Fibroblast of skin of abdomen (primary cell): ENCODE results near the gene CTCFL.
"Not testable (repeated sequence)": the region's sequence is repeated elsewhere in the genome, so short reads cannot be mapped to it uniquely, and the experiment has no call there.

Experiments used
- DNase-seq: peaks from one replicate; pipeline ENCODE4 v3.0.0-alpha.2; 2013

CTCFL gene

GRCh38 chr20:57536771-57537724, 12.1 kb upstream of the CTCFL start:
- DNase-seq, result no peak

DNA sequence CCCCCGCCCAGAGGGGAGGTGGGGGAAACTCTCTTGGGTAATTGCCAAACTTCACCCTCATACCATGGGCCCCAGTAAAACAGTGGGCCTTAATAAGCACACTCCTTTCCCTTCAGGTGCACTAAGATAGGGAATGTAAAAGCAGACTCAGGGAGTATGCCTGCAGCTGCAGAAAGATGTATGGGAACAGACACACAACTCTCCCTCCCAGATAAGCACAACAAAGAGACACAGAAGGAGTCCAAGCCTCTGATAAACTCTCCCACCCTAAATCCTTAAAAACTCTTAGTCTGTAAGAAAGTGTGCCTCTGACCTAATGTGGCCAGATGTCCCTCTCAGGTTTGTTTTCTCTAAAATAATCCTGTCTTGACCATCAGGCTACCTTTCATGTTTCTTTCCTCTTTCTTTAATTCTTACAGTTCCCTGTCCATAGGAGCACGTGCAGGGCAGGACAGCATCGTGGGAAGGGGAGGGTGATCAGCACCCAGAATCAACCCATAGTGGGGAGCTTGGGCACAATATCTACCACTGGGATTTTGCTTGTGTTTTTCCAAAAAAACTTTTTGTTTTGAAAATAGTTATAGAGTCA, 11.3 kb upstream of the CTCFL start:
- DNase-seq, result no peak

GRCh38 chr20:57535297-57535696, 10.4 kb upstream of the CTCFL start:
- no peak for DNase-seq

DNA sequence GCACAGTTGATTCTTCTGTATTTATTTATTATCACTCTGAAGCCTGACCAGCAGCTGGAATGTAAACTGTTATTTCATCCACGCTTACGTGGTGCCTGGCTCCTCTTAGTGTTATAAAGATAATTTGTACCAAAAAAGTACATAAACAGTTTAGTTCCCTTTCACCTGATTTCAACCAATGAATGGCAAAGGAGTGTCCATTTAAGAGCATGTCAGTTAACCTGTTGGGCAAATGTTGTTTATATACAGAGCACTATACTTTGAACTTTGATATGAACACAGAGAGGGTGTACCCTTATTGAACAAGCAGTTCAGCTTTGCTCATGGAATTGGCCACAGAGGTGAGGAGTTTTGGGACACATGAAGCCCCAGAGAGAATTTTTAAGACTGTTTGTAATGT, 7.2 kb upstream of the CTCFL start:
- no peak for DNase-seq

- DNase-seq, result no peak
Measured at GRCh38 chr20:57530327-57530981, 5.5 kb upstream of the CTCFL start.

- no peak for DNase-seq
Measured at GRCh38 chr20:57529810-57530209, 4.9 kb upstream of the CTCFL start.

GRCh38 chr20:57529160-57529585, 4.2 kb upstream of the CTCFL start:
- no peak for DNase-seq

- DNase-seq, result no peak
Measured at GRCh38 chr20:57528148-57528547, 3.2 kb upstream of the CTCFL start.

GRCh38 chr20:57527728-57528127, 2.8 kb upstream of the CTCFL start:
- no peak for DNase-seq

GRCh38 chr20:57526885-57527460, 2.0 kb upstream of the CTCFL start:
- DNase-seq, result no peak

- no peak for DNase-seq
Measured at GRCh38 chr20:57526087-57526884, 1.3 kb upstream of the CTCFL start.

DNA sequence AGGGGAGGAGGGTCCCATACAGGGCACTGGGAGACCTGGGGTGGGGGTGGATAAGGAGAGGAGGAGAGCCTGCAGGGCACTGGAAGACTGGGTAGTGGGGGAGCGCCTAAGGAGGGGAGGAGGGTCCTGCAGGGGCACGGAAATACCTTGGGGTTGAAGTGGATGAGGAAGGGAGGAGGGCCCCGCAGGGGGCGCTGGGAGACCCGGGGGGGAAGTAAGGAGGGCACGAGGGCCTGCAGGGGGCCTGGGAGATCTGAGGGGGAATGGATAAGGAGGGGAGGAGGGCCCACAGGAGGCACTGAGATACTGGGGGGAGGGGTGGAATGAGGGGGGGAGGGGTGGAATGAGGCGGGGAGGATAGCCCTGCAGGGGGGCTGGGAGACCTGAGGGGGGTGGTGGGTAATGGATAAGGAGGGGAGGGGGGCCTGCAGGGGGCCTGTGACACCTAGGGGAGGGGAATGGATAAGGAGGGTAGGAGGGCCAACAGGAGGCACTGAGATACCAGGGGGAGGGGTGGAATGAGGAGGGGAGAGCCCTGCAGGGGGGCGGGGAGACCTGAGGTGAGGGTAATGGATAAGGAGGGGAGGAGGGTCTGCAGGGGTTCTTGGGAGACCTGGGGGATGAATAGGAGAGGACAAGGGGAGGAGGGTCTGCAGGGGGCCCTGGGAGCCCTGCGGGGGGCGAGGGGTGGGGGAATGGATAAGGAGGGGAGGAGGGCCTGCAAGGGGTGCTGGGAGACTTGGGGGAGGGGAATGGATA, 567 bp upstream of the CTCFL start:
- DNase-seq, result no peak

GRCh38 chr20:57523782-57524181, 1.2 kb downstream of the CTCFL start:
- DNase-seq, result no peak

- no peak for DNase-seq
Measured at GRCh38 chr20:57522380-57523140, 2.4 kb downstream of the CTCFL start.

GRCh38 chr20:57517904-57518303, 7.0 kb downstream of the CTCFL start:
- no peak for DNase-seq

- DNase-seq, result peak; percentile 45
Measured at GRCh38 chr20:57514273-57514751, 10.6 kb downstream of the CTCFL start.

DNA sequence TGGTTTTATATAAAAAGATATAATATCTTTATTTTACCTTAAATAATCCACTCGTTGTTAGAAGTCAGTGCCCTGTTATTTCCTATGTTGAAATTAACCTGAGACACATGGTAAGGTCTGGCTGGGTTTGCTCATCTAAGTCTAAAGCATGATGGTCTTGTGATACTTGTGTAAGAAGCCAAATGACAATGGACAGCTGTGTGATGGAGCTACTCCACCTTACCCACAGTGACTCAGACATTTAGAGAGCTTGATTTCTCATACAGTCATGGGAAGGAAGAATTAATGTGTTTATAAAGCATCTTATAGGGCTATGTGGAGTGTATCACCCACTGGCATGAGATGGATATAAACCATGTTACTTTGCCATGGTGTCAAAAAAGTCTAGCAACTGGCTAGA, 11.7 kb downstream of the CTCFL start:
- DNase-seq, result no peak

GRCh38 chr20:57512432-57512831, 12.5 kb downstream of the CTCFL start:
- DNase-seq, result no peak

GRCh38 chr20:57511709-57512108, 13.2 kb downstream of the CTCFL start:
- DNase-seq, result not testable (repeated sequence)

- DNase-seq, result no peak
Measured at GRCh38 chr20:57509665-57510237, 15.2 kb downstream of the CTCFL start.
